GM12891 (cell line): Measurements from ENCODE around the gene EXPH5.

Experiments used
- PAX5 ChIP-seq: IDR thresholded peaks from 2 replicates; pipeline ENCODE4 v1.6.1; 2011; ENCODE audit warnings: low read length, moderate library complexity, mild to moderate bottlenecking; ENCODE audit not compliant: insufficient read depth, severe bottlenecking
- POLR2A ChIP-seq: IDR thresholded peaks from 2 replicates; pipeline ENCODE4 v1.6.1; 2011; ENCODE audit warnings: low read depth, low read length, control low read depth
- POLR2AphosphoS5 ChIP-seq: IDR thresholded peaks from 2 replicates; pipeline ENCODE4 v1.6.1; 2011; ENCODE audit warnings: low read depth, low read length, control low read depth
- POU2F2 ChIP-seq: IDR thresholded peaks from 2 replicates; pipeline ENCODE4 v1.6.1; 2011; ENCODE audit warnings: low read depth, mild to moderate bottlenecking, control low read depth, low read length, moderate library complexity
- SPI1 ChIP-seq: IDR thresholded peaks from 2 replicates; pipeline ENCODE4 v1.6.1; 2011; ENCODE audit warnings: low read depth, low read length, control low read depth
- TAF1 ChIP-seq: IDR thresholded peaks from 2 replicates; pipeline ENCODE4 v1.6.1; 2011; ENCODE audit warnings: low read depth, low read length, control low read depth

DNA sequence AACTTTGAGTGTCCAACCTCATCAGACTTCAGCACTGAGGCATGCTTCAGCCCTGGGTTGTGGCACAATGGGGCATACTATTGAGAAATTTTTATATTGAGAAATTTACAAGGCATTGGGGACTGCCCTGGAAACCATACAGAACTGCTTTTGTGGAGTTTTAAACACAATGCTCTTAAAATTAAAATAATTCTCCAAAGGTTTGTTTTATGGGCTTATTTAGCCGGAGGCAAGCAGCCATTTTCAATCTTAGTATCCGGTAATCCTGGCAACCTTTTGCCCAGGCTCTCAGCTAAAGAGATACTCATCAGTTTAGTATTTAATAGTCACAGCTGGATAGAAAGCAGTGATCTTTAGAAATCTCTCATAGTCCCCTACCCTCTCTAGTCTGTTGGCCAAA is 3.1 kb upstream of the EXPH5 start:
- no peak for TF ChIP-seq POLR2A
- no peak for TF ChIP-seq POLR2AphosphoS5
- no peak for TF ChIP-seq TAF1
- TF ChIP-seq POU2F2 = no peak
- no peak for TF ChIP-seq PAX5
- no peak for TF ChIP-seq SPI1
